Fibroblast of villous mesenchyme (primary cell): ENCODE results near the gene EML3. TPM values are rescaled to one million over a fixed set of nuclear protein-coding genes. Genes with fewer than 3 reads are reported as not detected.

Experiments
- DNase-seq: peaks from one replicate; pipeline ENCODE4 v3.0.0-alpha.2; 2010; ENCODE audit warnings: low read depth
- H3K4me3 ChIP-seq: 2 replicates; pipeline ENCODE4 v1.5.1; 2011; ENCODE audit warnings: low read depth, mild to moderate bottlenecking, low read length
- CTCF ChIP-seq: IDR thresholded peaks from 2 replicates; pipeline ENCODE4 v1.5.1; 2012; ENCODE audit warnings: low read depth, mild to moderate bottlenecking, low read length; ENCODE audit not compliant: insufficient read depth
- total RNA-seq: library from RNA; depleted of rRNA; stranded (reverse); fragments of >200 nt; gene quantifications from 2 replicates; pipeline ENCODE4 v1.2.3, GENCODE V29; 2012

EML3 gene
- total RNA-seq, 1 donor = 15.5 TPM

GRCh38 chr11:62648967-62649364 is 36.4 kb upstream of the EML3 start:
- no peak for TF ChIP-seq CTCF
- no peak for DNase-seq

GRCh38 chr11:62648185-62648966 is 35.8 kb upstream of the EML3 start:
- no peak for TF ChIP-seq CTCF
- no peak for DNase-seq
- H3K4me3 ChIP-seq = no peak overlapping the region

More at GRCh38 chr11:62648967-62649364, 36.4 kb upstream of the EML3 start:
- H3K4me3 ChIP-seq = no peak overlapping the region

GRCh38 chr11:62647609-62648005 is 35.0 kb upstream of the EML3 start:
- no peak for TF ChIP-seq CTCF

GRCh38 chr11:62646825-62647608 is 34.4 kb upstream of the EML3 start:
- no peak for DNase-seq
- no peak for TF ChIP-seq CTCF
- no peak overlapping the region for H3K4me3 ChIP-seq

More at GRCh38 chr11:62647609-62648005, 35.0 kb upstream of the EML3 start:
- DNase-seq = no peak
- no peak overlapping the region for H3K4me3 ChIP-seq

- peak; percentile 98 for DNase-seq
- no peak for TF ChIP-seq CTCF
- peak within 1 kb of the TSS; percentile 96 for H3K4me3 ChIP-seq
These were observed 33.6 kb upstream of the EML3 start, which contains the start of gene GANAB for GRCh38 chr11:62645946-62646824. TSS of gene GANAB (minus strand) at chr11:62646613. CDS start at chr11:62646599, 14 bp downstream.

GRCh38 chr11:62645671-62645945 is 33.0 kb upstream of the EML3 start:
- no peak for TF ChIP-seq CTCF
- peak; percentile 19 for DNase-seq
- H3K4me3 ChIP-seq = peak overlapping the region; percentile 96
